NCI-H524 (cell line): Measurements from ENCODE around the gene ANKZF1.
"Not testable (repeated sequence)": the region's sequence is repeated elsewhere in the genome, so short reads cannot be mapped to it uniquely, and the experiment has no call there.

Source experiments
- DNase-seq, 2 experiments: peaks; one replicate each; lab custom pipeline; 2025; lab: John Stamatoyannopoulos, UW

ANKZF1 gene, protein sequence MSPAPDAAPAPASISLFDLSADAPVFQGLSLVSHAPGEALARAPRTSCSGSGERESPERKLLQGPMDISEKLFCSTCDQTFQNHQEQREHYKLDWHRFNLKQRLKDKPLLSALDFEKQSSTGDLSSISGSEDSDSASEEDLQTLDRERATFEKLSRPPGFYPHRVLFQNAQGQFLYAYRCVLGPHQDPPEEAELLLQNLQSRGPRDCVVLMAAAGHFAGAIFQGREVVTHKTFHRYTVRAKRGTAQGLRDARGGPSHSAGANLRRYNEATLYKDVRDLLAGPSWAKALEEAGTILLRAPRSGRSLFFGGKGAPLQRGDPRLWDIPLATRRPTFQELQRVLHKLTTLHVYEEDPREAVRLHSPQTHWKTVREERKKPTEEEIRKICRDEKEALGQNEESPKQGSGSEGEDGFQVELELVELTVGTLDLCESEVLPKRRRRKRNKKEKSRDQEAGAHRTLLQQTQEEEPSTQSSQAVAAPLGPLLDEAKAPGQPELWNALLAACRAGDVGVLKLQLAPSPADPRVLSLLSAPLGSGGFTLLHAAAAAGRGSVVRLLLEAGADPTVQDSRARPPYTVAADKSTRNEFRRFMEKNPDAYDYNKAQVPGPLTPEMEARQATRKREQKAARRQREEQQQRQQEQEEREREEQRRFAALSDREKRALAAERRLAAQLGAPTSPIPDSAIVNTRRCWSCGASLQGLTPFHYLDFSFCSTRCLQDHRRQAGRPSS

DNA sequence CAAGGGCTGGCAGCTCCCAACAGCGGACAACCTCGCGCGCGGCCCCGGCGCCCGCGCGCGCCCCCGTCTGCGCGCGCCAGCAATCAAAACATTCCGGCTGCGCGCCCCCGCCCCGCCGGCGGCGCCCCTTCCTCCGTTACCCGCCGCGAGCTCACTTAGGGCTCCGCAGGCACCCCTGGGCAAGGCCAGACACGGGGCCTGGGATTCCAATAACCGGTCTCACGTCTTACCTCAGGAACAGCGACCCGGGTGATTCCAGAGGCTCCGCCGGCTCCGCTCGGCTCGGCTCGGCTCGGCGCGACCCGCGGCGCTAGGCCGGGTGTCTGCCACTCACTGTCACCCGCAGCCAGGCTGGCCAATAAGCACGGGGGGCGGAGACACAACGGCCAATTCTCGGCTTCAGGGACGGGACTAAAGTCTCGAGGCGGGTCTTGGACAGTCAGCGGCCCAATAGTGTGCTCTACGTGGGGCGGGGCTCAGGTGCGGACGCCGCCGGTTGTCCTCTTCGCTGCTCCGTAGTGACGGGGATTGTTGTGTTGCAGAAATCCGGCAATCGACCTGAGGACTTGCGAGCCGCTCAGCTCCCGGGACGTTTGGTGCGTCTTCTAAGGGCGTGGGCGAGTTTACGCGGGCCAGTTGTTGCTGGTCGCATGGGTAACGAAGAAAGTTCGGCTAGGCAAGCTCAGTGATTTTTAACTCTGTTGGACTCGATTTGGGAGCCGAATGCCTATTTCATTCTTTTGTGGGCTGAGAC lies at the start of gene ANKZF1, which contains the start of gene ATG9A:
Gene ANKZF1, plus strand, starts transcription at position 502 of the 754 bp plus-strand sequence. CDS start 452 bp downstream, outside the sequence.
Gene ATG9A, minus strand, starts transcription at position 332 of the 754 bp plus-strand sequence. CDS start 1,612 bp downstream, outside the sequence.
- DNase-seq, result peak; percentile 97

DNA sequence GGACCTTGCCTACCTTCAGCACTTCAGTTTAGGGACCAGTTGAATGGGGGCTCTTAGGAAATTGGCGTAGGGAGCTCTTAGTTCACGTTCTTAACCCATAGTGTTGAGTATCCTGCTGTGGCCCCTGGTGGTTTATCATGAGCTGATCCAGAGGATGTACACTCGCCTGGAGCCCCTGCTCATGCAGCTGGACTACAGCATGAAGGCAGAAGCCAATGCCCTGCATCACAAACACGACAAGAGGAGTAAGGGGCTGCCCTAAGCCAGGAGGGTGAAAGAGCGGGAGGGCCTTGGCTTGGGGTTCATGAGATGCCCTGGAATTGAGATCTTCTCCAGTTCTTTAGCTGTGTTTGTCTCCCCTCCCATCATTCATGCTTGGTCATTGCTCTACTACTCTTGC lies 48.6 kb upstream of the ANKZF1 start:
- no peak for DNase-seq

- DNase-seq, result no peak
Observed at GRCh38 chr2:219181531-219181930, 48.1 kb upstream of the ANKZF1 start.

- DNase-seq, result no peak
Observed at GRCh38 chr2:219182331-219183150, 47.1 kb upstream of the ANKZF1 start.

DNA sequence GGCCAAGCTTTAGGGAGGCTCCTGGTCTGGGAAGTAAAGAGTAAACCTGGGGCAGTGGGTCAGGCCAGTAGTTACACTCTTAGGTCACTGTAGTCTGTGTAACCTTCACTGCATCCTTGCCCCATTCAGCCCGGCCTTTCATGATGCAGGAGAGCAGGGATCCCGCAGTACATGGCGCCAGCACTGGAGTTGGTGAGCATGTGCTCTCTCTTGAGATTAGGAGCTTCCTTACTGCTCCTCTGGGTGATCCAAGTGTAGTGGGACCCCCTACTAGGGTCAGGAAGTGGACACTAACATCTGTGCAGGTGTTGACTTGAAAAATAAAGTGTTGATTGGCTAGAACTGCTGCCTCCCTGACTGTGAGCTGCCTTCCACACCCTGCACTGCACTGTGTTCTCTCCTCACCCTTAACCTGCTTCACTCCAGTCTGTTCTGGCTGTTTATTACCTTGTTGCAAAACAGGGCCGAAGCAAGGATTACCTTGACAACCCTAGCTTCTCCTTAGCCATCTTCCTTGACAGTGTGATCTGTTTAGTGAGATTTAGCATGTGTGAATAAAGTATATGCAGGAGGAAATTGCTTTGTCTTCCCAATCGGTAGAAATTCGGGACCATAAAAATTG lies 46.3 kb upstream of the ANKZF1 start:
- no peak for DNase-seq

GRCh38 chr2:219184121-219184520 lies 45.5 kb upstream of the ANKZF1 start:
- DNase-seq, result peak; percentile 93 to 96

DNA sequence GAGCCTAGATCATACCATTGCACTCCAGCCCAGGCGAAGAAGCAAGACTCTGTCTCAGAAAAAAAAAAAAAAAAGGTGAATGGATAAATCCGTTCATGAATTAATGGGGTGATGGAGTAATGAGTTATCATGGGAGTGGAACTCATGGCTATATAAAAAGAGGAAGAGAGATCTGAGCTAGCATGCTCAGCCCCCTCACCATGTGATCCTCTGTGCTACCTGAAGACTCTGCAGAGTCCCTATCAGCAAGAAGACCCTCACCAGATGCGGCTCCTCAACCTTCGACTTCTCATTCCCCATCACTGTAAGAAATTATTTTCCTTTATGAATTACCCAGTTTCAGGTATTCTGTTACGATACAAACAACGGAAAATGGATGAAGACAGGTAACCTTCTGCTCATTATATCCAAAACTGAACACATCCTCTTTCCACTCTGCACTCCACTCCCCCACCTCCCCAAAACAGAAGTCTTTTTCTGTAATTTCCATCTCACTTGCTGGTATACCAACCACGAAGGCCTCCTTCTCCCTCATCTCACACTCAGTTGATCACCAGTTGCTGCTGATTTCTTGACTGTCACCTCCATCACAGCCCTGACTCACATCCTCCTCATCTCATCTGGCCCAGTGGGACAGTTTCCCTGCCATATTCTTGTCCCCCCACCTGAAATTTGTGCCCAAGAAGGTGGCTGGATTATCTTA lies 42.7 kb upstream of the ANKZF1 start:
- no peak for DNase-seq

DNA sequence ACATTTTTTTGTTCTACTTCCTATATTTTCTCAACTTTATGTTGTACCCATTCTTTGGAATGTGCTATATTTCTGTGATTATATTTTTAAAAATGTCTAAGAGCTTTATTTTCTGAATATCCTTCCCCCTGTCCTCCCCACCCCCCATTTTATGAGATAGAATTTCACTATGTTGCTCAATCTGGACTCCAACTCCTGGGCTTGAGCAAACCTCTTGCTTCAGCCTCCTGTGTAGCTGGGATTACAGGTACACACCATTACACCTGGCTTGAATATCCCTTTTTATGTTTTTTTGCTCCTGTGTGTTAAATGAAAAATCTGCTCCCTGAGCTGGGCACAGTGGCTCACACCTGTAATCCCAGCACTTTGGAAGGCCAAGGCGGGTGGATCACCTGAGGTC lies 32.2 kb upstream of the ANKZF1 start:
- no peak for DNase-seq

- DNase-seq, result no peak
Observed at GRCh38 chr2:219198974-219199373, 30.6 kb upstream of the ANKZF1 start.

GRCh38 chr2:219199470-219200211 lies 30.0 kb upstream of the ANKZF1 start:
- DNase-seq, result no peak

- not testable (repeated sequence) for DNase-seq
Observed at GRCh38 chr2:219200502-219201326, 28.9 kb upstream of the ANKZF1 start.

DNA sequence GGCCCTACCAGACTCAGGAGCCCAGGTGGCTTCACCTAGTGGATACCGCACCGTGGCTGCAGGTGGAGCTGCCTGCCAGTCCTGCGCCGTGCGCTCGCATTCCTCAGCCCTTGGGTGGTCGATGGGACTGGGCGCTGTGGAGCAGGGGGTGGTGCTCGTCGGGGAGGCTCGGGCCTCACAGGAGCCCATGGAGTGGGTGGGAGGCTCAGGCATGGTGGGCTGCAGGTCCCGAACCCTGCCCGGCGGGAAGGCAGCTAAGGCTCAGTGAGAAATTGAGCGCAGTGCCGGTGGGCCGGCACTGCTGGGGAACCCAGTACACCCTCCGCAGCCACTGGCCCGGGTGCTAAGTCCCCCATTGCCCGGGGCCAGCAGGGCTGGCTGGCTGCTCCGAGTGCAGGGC lies 28.3 kb upstream of the ANKZF1 start:
- DNase-seq, result not testable (repeated sequence)

DNA sequence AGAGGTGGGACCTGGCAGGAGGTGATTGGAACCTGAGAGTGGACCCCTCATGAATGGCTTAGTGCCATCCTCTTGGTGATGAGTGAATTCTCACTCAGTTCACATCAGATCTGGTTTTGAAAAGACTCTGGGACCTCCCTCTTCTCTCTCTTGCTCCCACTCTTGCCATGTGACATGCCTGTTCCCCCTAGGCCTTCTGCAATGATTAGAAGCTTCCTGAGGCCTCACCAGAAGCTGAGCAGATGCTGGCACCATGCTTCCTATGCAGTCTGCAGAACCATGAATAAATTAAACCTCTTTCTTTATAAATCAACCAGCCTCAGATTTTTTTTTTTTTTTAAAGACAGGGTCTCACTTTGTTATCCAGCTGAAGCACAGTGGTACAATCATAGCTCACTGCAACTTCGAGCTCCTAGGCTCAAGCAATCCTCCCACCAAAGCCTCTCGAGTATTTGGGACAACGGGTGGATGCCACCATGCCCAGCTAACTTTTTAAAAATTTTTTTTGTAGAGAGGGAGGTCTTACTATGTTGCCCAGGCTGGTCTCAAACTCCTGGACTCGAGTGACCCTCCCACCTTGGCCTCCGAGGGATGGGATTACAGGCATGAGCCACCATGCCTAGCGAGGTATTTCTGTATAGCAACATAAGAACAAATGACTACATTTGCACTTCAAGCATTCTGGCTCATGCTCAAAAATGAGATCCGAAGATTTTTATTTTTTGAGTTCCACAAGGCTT lies 25.0 kb upstream of the ANKZF1 start:
- no peak for DNase-seq

DNA sequence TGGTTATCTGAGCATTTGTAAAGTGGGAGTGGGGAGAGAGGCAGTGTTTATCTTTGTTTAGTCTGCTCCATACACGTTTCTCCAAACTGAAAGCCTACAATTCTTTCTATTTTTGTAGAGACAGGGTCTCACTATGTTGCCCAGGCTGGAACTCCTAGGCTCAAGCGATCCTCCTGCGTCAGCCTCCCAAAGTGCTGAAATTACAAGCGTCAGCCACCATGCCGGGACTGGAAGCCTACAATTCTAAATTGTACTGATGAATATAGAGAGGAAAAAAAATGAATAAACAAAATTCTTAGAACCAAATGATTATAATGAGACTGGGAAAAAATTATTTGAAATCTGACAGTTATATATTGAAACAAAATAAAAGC lies 24.5 kb upstream of the ANKZF1 start:
- DNase-seq, result no peak

GRCh38 chr2:219205981-219206327 lies 23.7 kb upstream of the ANKZF1 start:
- no peak for DNase-seq

GRCh38 chr2:219206328-219207133 lies 23.1 kb upstream of the ANKZF1 start, which contains the start of gene ZFAND2B:
TSS of gene ZFAND2B (plus strand) at chr2:219206782. CDS start at chr2:219206988, 206 bp downstream.
- DNase-seq, result peak; percentile 85 to 89
